GM19324 (cell line): Measurements from ENCODE around the gene DAP.

Source experiments
- ATAC-seq: cut with Tn5 transposase; IDR thresholded peaks from one replicate; pipeline ENCODE4 v1.9.1; 2021; ENCODE audit warnings: mild to moderate bottlenecking, moderate library complexity; ENCODE audit not compliant: unreplicated experiment, low FRiP score

Gene DAP

DNA sequence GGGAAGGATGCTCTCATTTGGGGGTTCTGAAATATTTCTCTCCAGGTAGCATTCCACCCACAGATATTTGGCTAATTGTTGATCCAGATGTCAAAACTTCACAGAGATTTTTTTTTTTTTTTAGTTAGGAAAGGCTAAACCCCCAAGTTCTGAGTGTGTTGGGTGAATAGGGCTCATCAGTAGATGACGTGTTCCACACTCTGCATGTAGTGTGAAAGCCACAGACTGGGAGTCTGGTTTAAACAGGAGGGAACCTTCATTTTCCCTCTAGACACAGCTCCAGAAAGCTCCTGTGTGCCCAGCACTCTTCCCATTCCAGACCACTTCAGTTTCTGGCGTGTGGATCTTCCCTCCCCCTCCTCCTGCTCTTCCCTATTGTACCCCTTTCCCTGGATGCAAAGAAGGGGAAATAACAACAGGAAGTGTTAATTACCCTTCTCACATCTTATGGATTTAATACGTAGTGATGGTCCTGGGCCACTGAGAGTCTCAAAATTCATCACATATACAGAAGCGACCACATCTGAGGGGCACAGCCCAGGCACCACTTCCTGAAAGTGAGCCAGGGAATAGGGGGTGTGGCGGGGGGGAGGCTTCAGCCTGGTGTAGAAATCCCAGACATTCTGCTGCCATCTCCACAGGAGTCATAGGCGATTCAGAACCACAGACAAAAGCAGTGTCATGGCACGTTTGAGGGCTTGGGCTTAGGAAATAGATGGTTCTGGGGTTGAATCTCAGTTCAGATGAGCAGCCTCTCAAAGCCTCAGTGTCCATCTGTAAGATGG, 65.1 kb downstream of the DAP start:
- ATAC-seq: no peak

DNA sequence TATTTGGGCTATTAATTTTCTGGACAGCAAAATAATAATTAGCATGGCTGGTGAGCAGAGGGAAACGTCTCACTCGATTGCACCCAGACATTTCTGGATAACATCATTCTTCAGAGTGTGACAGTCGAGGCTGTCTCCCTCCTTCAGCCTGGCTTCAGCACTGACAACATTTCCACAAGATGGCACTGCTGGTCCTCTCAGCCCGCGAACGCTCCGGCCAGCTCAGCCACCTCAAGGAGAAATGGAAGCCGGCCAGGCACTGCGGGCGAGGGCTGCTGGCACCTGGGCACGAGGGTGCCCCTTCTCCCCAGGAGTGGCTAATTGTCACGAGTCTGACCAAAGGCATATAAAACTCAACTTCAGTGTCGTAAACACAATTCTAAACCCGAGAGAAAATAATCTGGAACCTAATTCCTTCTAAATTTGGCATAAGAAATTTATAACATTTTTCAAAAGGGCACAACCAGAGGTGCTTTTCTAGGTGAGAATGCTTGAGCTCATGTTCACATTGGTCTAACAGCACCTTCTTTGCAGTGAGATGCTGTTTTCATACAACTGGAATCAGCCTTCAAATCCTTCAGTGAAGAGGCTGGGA, 65.9 kb downstream of the DAP start:
- no peak for ATAC-seq

- no peak for ATAC-seq
Measured at GRCh38 chr5:10691826-10692785, 68.9 kb downstream of the DAP start.

DNA sequence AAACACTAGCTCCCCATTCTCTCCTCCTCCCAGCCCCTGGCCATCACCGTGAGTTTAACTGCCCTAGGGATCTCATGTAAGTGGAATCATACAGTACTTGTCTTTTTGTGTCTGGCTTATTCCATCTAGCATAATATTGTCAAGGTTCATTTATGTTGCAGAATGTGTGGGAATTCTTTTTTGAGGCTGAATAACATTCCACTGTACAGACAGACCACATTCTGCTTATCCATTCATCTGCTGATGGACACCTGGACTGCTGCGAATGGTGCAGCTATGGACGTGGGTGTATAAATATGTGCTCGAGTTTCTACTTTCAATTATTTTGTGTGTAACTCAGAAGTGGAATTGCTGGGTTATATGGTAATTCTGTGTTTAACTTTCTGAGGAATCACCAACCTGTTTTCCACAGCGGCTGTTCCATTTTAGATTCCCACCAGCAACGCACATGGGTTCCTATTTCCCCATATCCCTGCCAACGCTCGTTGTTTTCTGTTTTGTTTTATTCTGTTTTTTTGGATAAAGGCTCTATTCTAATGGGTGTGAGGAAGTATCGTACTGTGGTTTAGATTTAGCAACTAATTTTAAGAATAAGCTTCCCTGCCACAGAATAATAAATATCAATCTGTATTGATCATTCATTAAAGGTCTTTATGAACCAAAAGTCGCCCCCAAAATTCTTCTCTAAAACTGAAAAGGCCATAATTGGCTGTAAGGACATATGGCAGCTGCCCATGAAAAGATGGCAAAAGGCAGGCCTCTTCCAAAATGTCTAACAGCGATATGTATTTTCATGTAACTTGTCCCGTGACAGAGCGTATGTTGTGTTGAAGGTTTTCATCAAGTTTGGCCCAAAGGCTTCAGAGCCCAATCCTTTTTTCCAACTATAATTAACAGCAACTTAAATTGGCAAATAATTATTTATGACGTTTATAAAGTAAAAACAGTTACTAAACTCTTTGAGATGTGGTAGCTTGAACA, 70.3 kb downstream of the DAP start:
- ATAC-seq: no peak

- ATAC-seq: no peak
Measured at GRCh38 chr5:10689391-10690081, 71.5 kb downstream of the DAP start.

DNA sequence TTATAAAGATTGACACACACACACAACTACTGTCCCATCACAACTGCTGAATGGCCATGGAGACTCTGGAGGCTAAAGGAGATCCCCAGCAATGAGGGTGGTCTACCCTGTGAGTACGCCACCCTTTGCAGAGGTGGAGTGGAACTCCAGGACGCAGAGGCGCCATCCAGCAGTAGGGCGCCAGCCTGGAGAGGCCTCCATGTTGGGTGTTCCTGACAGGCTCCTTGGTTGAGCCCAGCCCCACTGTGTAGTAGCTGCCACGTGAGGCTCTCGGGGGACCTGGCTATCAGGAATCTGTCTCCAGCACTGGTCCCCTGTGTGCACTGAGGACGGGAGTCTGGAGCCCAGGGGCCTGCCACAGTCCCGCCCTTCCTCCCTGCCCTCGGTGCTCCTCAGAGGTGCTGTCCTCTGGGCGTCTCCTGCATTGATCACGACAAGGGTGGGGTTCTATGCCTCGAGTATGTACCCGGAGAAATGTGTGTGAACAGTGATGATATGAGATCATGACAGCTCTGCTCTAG, 72.3 kb downstream of the DAP start:
- ATAC-seq: no peak

DNA sequence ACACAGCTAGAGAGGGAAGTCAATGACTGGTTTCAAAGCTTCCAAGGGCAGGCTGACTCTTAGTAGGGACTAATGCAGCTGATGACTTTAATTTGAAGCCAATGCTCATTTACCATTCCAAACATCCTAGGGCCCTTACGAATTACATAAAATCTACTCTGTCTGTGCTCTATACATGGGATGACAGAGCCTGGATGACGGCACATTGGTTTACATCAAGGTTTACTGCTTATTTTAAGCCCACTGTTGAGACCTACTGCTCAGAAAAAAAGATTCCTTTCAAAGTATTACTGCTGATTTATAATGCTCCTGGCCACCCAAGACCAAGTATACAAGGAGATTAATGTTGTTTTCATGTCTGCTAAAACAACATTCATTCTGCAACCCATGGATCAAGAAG, 74.1 kb downstream of the DAP start:
- ATAC-seq: no peak

- ATAC-seq: peak; percentile 32
Measured at GRCh38 chr5:10685115-10685521, 75.9 kb downstream of the DAP start.

GRCh38 chr5:10684303-10685086, 76.5 kb downstream of the DAP start:
- ATAC-seq: peak; percentile 49

DNA sequence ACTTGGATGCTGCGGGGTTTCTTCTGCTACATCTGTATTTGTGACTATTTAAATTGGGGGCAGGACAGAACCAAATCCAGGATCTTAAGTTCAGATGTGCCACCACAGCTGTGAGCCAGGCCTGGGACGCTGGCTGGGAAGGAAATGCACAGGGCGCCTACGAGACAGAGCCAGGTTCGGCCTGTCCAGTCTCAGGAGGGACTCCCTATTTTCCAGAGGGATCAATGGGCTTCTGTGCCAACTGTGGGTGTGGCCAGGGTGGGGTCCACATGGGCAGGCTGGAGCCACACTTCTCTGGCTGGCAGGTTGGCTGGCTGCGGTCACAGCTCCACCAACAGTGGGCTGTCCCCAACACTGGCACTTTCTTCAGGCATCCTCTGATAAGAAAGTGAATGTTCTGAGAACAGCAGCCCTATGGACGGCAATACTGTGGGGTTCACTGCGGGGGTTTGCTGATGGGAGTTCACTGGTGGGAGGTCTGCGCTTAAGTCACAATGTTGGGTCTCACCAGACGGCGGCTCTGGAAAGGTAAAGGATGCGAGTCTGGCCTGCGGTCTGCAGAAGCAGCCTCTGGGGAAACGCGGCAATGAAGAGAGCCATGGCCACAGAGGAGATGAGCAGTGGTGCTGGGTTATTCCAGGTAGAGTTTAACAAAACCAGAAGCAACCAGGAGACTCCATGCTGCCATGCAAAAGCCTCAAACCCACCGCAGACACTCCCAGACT, 78.1 kb downstream of the DAP start:
- no peak for ATAC-seq

DNA sequence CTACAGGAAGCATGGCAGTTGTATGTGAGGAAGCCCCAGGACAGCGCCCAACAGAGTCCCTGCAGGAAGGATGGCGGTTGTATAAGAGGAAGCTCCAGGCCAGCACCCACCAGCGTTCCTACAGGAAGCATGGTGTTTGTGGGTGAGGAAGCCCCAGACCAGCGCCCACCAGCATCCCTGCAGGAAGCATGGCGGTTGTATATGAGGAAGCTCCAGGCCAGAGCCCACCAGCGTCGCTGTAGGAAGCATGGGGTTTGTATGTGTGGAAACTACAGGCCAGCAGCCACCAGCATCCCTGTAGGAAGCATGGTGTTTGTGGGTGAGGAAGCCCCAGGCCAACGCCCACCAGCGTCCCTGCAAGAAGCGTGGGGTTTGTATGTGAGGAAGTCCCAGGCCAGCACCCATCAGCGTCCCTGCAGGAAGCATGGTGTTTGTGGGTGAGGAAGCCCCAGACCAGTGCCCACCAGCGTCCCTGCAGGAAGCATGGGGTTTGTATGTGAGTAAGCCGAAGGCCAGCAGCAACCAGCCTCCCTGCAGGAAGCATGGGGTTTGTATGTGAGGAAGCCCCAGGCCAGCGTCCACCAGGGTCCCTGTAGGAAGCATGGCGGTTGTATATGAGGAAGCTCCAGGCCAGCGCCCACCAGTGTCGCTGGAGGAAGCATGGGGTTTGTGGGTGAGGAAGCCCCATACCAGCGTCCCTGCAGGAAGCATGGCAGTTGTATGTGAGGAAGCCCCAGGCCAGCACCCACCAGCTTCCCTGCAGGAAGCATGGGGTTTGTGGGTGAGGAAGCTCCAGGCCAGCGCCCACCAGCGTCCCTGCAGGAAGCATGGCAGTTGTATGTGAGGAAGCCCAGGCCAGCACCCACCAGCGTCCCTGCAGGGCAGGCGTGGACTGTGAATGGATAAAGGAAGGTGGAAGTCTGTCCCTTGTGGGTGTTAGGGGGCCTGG, 79.0 kb downstream of the DAP start:
- ATAC-seq: no peak

- ATAC-seq: no peak
Measured at GRCh38 chr5:10680876-10681481, 80.1 kb downstream of the DAP start.

GRCh38 chr5:10679336-10679988, 81.6 kb downstream of the DAP start:
- ATAC-seq: no peak

- no peak for ATAC-seq
Measured at GRCh38 chr5:10678244-10678643, 82.8 kb downstream of the DAP start.

- ATAC-seq: no peak
Measured at GRCh38 chr5:10677533-10677932, 83.5 kb downstream of the DAP start.

DNA sequence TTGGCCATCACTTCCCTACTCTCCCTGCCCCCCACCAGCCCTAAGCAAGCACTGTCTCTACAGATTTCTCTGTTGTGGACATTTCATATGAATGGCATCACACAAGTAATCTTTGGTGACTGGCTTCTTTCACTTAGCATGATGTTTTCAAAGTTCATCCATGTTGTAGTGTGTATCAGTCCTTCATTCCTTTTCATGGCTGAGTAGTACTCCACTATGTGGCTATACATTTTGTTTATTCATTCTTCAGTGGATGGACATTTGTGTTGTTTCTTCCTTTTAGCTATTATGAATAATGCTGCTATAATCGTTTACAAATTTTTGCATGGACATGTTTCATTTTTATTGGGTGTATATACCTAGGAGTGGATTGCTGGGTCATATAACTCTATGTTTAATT, 84.1 kb downstream of the DAP start:
- no peak for ATAC-seq
